K562 (cell line): ENCODE results near the gene LDLRAD1. TPM values are rescaled to one million over a fixed set of nuclear protein-coding genes. Genes with fewer than 3 reads are reported as not detected.

Experiments used
- ATAC-seq: fragments of 200-7000 bp; cut with Tn5 transposase; 3 replicates; pipeline ENCODE4 v1.9.1; 2020; ENCODE audit warnings: moderate library complexity
- BruUV-seq: library from RNA; stranded (reverse); fragments of 400-500 nt; replicated peaks from 2 replicates; lab custom pipeline; 2021; lab: Mats Ljungman, UMichigan
- CTCF ChIA-PET: fragments of 300-600 bp; formaldehyde crosslinking; extraction: SDS; loops from one replicate; lab custom pipeline; 2021; ENCODE audit warnings: low intra/inter-chr PET ratio; lab: Yijun Ruan, JAX
- POLR2A ChIA-PET: fragments of 300-600, 350-650 bp; sonication (Branson Sonifier 250); formaldehyde crosslinking; extraction: SDS; loops from one replicate; lab custom pipeline; 2021; ENCODE audit warnings: antibody characterized with exemption, inconsistent platforms; lab: Yijun Ruan, JAX
- DNase-seq, 4 experiments: peaks; one replicate each; pipeline versions ENCODE4 v3.0.0 to v3.0.0-alpha.2; 2011 to 2018; ENCODE audit warnings: low spot score in 3 of 4, mixed read lengths in 3 of 4; ENCODE audit errors: extremely low read depth in 1 of 4
- FAIRE-seq: peaks from 2 replicates; lab custom pipeline; 2011; peaks lifted over from hg19 to GRCh38; lab: Jason Lieb, UNC
- H2AFZ ChIP-seq: 2 replicates; pipeline ENCODE4 v1.6.0; 2011; ENCODE audit warnings: low read depth, low read length, control low read depth, inconsistent platforms
- H3K27ac ChIP-seq: fragments of 200-600 bp; 3 replicates; pipeline ENCODE4 v1.8.0; 2011; ENCODE audit warnings: low read depth, mild to moderate bottlenecking, control low read depth, inconsistent platforms, low read length, moderate library complexity, mixed read lengths; ENCODE audit errors: extremely low read depth
- H3K27me3 ChIP-seq, 2 experiments: fragments of 300-600 bp in 1 of 2; 2 replicates in 1 of 2; 3 replicates in 1 of 2; pipeline versions ENCODE4 v1.6.0 to v1.8.0; 2011; ENCODE audit warnings: inconsistent platforms in 2 of 2, low read length in 2 of 2, mild to moderate bottlenecking in 1 of 2, mixed read lengths in 1 of 2, moderate library complexity in 1 of 2; ENCODE audit not compliant: control insufficient read depth in 2 of 2, insufficient read depth in 2 of 2
- H3K36me3 ChIP-seq: fragments of 300-600 bp; 3 replicates; pipeline ENCODE4 v1.8.0; 2011; ENCODE audit warnings: mild to moderate bottlenecking, low read length, inconsistent platforms; ENCODE audit not compliant: control insufficient read depth, insufficient read depth
- H3K4me1 ChIP-seq, 2 experiments: fragments of 200-600 bp in 1 of 2; replicated peaks in 1 of 2; 2 replicates in 1 of 2; 3 replicates in 1 of 2; pipeline versions ENCODE4 v1.5.1 to v1.8.0; 2011; ENCODE audit warnings: inconsistent platforms in 2 of 2, low read length in 2 of 2, mild to moderate bottlenecking in 1 of 2, mixed read lengths in 1 of 2, moderate library complexity in 1 of 2; ENCODE audit not compliant: control insufficient read depth in 2 of 2, insufficient read depth in 2 of 2
- H3K4me2 ChIP-seq: 2 replicates; pipeline ENCODE4 v1.6.1; 2011; ENCODE audit warnings: low read length, control low read depth, inconsistent platforms, mixed read lengths; ENCODE audit not compliant: insufficient read depth
- H3K4me3 ChIP-seq: fragments of 200-600 bp; sonication (generic), shearing (Covaris generic); 2 replicates; pipeline ENCODE4 v1.5.1; 2016; ENCODE audit warnings: control low read depth, inconsistent platforms
- H3K79me2 ChIP-seq: fragments of 200-600 bp; 3 replicates; pipeline ENCODE4 v1.8.0; 2011; ENCODE audit warnings: low read length, inconsistent platforms; ENCODE audit not compliant: control insufficient read depth, insufficient read depth
- H3K9ac ChIP-seq, 2 experiments: 2 replicates each; pipeline versions ENCODE4 v1.6.0 to v1.6.1; 2011; ENCODE audit warnings: low read depth in 2 of 2, low read length in 2 of 2, control low read depth in 1 of 2, inconsistent platforms in 1 of 2, mild to moderate bottlenecking in 1 of 2, mixed read lengths in 1 of 2; ENCODE audit not compliant: insufficient read depth in 1 of 2
- H3K9me1 ChIP-seq: one replicate; pipeline ENCODE4 v1.6.0; 2011; ENCODE audit warnings: inconsistent platforms, mild to moderate bottlenecking, low read length, moderate library complexity; ENCODE audit not compliant: control insufficient read depth, insufficient read depth
- H3K9me3 ChIP-seq: replicated peaks from 2 replicates; pipeline ENCODE4 v1.5.1; 2011; ENCODE audit warnings: low read depth, low read length, inconsistent platforms; ENCODE audit not compliant: control insufficient read depth, insufficient read depth
- H4K20me1 ChIP-seq: replicated peaks from 2 replicates; pipeline ENCODE4 v1.6.1; 2011; ENCODE audit warnings: low read length, inconsistent platforms, mixed read lengths; ENCODE audit not compliant: control insufficient read depth, insufficient read depth
- ARID2 ChIP-seq: fragments of 450-650 bp; IDR thresholded peaks from 2 replicates; pipeline ENCODE4 v1.6.1; 2017; ENCODE audit warnings: antibody characterized with exemption, mild to moderate bottlenecking
- CHAMP1 ChIP-seq: fragments of 450-650 bp; IDR thresholded peaks from 2 replicates; pipeline ENCODE4 v1.6.1; 2016; ENCODE audit warnings: mild to moderate bottlenecking
- E2F6 ChIP-seq, 2 experiments: IDR thresholded peaks; 2 replicates each; pipeline ENCODE4 v1.6.1; 2011; ENCODE audit warnings: borderline replicate concordance in 1 of 2, control low read depth in 1 of 2, low read depth in 1 of 2, low read length in 1 of 2, mild to moderate bottlenecking in 1 of 2, mixed read lengths in 1 of 2, moderate library complexity in 1 of 2; ENCODE audit not compliant: insufficient read depth in 1 of 2, insufficient read length in 1 of 2, poor library complexity in 1 of 2, severe bottlenecking in 1 of 2; ENCODE audit errors: extremely low read depth in 1 of 2
- FOXP4 ChIP-seq: sonication (generic); formaldehyde crosslinking; IDR thresholded peaks from 2 replicates; pipeline ENCODE4 v1.8.0; 2022; ENCODE audit warnings: mild to moderate bottlenecking, missing genetic modification reagents, borderline replicate concordance
- HBP1 ChIP-seq: fragments of 450-650 bp; formaldehyde crosslinking; IDR thresholded peaks from 2 replicates; pipeline ENCODE4 v1.4.0; 2022; ENCODE audit warnings: missing genetic modification characterization
- HDAC2 ChIP-seq: fragments of 450-650 bp; IDR thresholded peaks from 2 replicates; pipeline ENCODE4 v1.6.1; 2016; ENCODE audit warnings: mild to moderate bottlenecking
- KLF10 ChIP-seq: fragments of 250-450 bp; sonication (Bioruptor Pico); IDR thresholded peaks from 2 replicates; pipeline ENCODE4 v1.6.1; 2021; ENCODE audit warnings: matching md5 sums
- NFYB ChIP-seq: IDR thresholded peaks from 2 replicates; pipeline ENCODE4 v1.6.1; 2011; ENCODE audit warnings: mild to moderate bottlenecking, moderate library complexity; ENCODE audit not compliant: insufficient read length; ENCODE audit errors: extremely low read depth
- NR3C1 ChIP-seq: sonication (generic); formaldehyde crosslinking; IDR thresholded peaks from 2 replicates; pipeline ENCODE4 v1.8.1; 2022; ENCODE audit warnings: missing genetic modification reagents
- PHB2 ChIP-seq: fragments of 450-650 bp; IDR thresholded peaks from 2 replicates; pipeline ENCODE4 v1.6.1; 2017; ENCODE audit warnings: low read depth
- POLR2AphosphoS5 ChIP-seq: IDR thresholded peaks from 2 replicates; pipeline ENCODE4 v1.6.1; 2011; ENCODE audit warnings: mild to moderate bottlenecking, low read depth, low read length, moderate library complexity; ENCODE audit not compliant: control insufficient read depth, insufficient read depth
- SRSF1 ChIP-seq: fragments of 200-400 bp; formaldehyde crosslinking; IDR thresholded peaks from 2 replicates; pipeline ENCODE4 v1.6.1; 2017; ENCODE audit warnings: mild to moderate bottlenecking, low read depth, low read length, moderate library complexity
- ZBTB8A ChIP-seq: fragments of 450-650 bp; IDR thresholded peaks from 2 replicates; pipeline ENCODE4 v1.6.1; 2018; ENCODE audit warnings: mild to moderate bottlenecking, moderate library complexity; ENCODE audit not compliant: partially characterized antibody
- WGBS: fragments of 100-300 bp; shearing (Covaris generic); methylation state at CpG from one replicate; pipeline ENCODE4 v1.1.6; 2016; ENCODE audit warnings: low coverage, mixed read lengths; ENCODE audit not compliant: insufficient coverage; ENCODE audit errors: missing lambda C conversion rate; 5-methylcytosine and 5-hydroxymethylcytosine counted together
- in situ Hi-C: fragments of 300-500 bp; cut with MboI; formaldehyde crosslinking; loops from 4 replicates; pipeline ENCODE4 v1.15.0; 2018; ENCODE audit warnings: inconsistent platforms, mixed read lengths
- intact Hi-C: fragments of 100-400 bp; cut with micrococcal nuclease; formaldehyde crosslinking; loops from 2 replicates; pipeline ENCODE4 v1.14.2; 2022
- polyA plus RNA-seq, 8 experiments: library from polyadenylated mRNA; depleted of rRNA in 4 of 8; stranded (reverse) in 5 of 8; unstranded in 3 of 8; fragments of >200 nt; fragmentation: Nextera tagmentation in 2 of 8; fragmentation: Illumina TruSeq in 1 of 8; extraction: Ambion mirVana in 2 of 8; extraction: Trizol in 1 of 8; gene quantifications; 2 replicates each; pipeline versions ENCODE4 v1.2.1 to v1.2.3, GENCODE V29; 2011 to 2014; ENCODE audit warnings: inconsistent platforms in 1 of 8, missing spikeins in 1 of 8
- total RNA-seq, 7 experiments: library from RNA; depleted of rRNA in 6 of 7; stranded (reverse); fragments of >200 nt in 6 of 7; fragmentation: Illumina TruSeq in 2 of 7; extraction: Trizol in 2 of 7; gene quantifications; 2 replicates each; pipeline versions ENCODE4 v1.2.1 to v1.2.3, GENCODE V29; 2011 to 2021; ENCODE audit warnings: low replicate concordance in 1 of 7

LDLRAD1 gene
- total and polyA plus RNA-seq, 9 of the 15 experiments (the other 6 are each of a cell fraction or from before 2014, with no cell fraction given) = not detected

- in situ Hi-C loops = no loop called here
- Histone ChIP-seq H3K79me2 (no peaks in the 10 kb centered on the region), H3K4me2 (no peak overlapping the region), H3K4me3 (no peak overlapping the region), H3K9me3 (no peaks in the 10 kb centered on the region), H2AFZ (no peak overlapping the region), H3K27me3 (no peaks in the 10 kb centered on the region), H3K4me1 (peaks cover 2 to 5% of the 10 kb centered on the region in 2 experiments; a peak in 2 of 5 replicates), H3K9me1 (no peaks in the 10 kb centered on the region), H3K9ac (no peak overlapping the region), H3K36me3 (no peaks in the 10 kb centered on the region), H4K20me1 (no peaks in the 10 kb centered on the region), H3K27ac (no peak overlapping the region)
- intact Hi-C loops = no loop called here
- DNase-seq (peak in 1 of 4 experiments; percentile 15), ATAC-seq (peak; percentile 42; the same call in 2 of the 3 replicates), FAIRE-seq (no peak)
- TF ChIP-seq CHAMP1 = no peak
- no peak for TF ChIP-seq E2F6 (IDR thresholded peaks at IDR 0.05; ENCODE audit: borderline replicate concordance in 1 of 2, extremely low read depth in 1 of 2, insufficient read depth in 1 of 2, insufficient read length in 1 of 2, low read depth in 1 of 2, low read length in 1 of 2, poor library complexity in 1 of 2, severe bottlenecking in 1 of 2)
- no peak for TF ChIP-seq HBP1
- no peak for TF ChIP-seq ARID2
- TF ChIP-seq FOXP4 (CRISPR knock-in tag) = no peak
- TF ChIP-seq POLR2AphosphoS5 = no peak
- TF ChIP-seq NFYB = no peak
- no peak for TF ChIP-seq ZBTB8A
- TF ChIP-seq HDAC2 = no peak
- TF ChIP-seq PHB2 = no peak
- TF ChIP-seq SRSF1 = no peak
- no peak for TF ChIP-seq KLF10 (CRISPR knock-in tag)
- TF ChIP-seq NR3C1 = no peak
- 82% methylated on average over 5 of the region's 5 CpGs for WGBS
- no TSS peak for BruUV-seq
- ChIA-PET CTCF (no interaction called here), POLR2A (interaction anchor here (0.8 kb wide), 1 partner anchor 72 kb away, joined by 3 read pairs; no protein-coding TSS in a partner anchor)
Observed at GRCh38 chr1:54064299-54064698, 46.3 kb upstream of the LDLRAD1 start.
